IPS-18a (cell line): Measurements from ENCODE around the gene BLVRA.
"Not testable (repeated sequence)": the region's sequence is repeated elsewhere in the genome, so short reads cannot be mapped to it uniquely, and the experiment has no call there.

Source experiments
- H3K27ac ChIP-seq: one replicate; pipeline ENCODE4 v1.5.1; 2013; ENCODE audit warnings: low read length
- H3K27me3 ChIP-seq: one replicate; pipeline ENCODE4 v1.6.1; 2013; ENCODE audit warnings: mild to moderate bottlenecking, low read length; ENCODE audit not compliant: control insufficient read depth, insufficient read depth
- H3K36me3 ChIP-seq: one replicate; pipeline ENCODE4 v1.6.1; 2013; ENCODE audit warnings: low read depth, low read length; ENCODE audit not compliant: control insufficient read depth
- H3K4me1 ChIP-seq: one replicate; pipeline ENCODE4 v1.6.1; 2013; ENCODE audit warnings: low read depth, low read length; ENCODE audit not compliant: control insufficient read depth
- H3K4me3 ChIP-seq: one replicate; pipeline ENCODE4 v1.5.1; 2013; ENCODE audit warnings: low read length
- H3K9ac ChIP-seq: one replicate; pipeline ENCODE4 v1.6.1; 2013; ENCODE audit warnings: mild to moderate bottlenecking, low read length, moderate library complexity
- H3K9me3 ChIP-seq: one replicate; pipeline ENCODE4 v1.6.1; 2013; ENCODE audit warnings: low read depth, low read length; ENCODE audit not compliant: control insufficient read depth

The BLVRA gene

DNA sequence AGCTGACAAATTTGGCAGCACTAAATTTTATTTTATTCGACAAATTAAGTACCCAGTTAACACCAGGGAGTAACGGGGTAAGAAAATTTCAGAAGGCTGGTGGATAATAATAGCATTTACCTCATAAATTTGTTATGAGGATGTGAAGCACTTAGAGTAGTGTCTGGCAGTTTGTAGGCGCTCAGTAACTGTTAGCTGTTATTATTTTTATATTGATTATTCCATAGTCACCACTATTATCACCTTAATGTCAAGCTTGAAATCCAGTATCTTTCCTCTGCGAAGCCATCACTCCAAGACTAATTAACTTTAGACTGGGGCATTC, 28.6 kb upstream of the BLVRA start:
- Histone ChIP-seq H3K27me3 (no peaks in the 10 kb centered on the region), H3K9ac (peak overlapping the region; percentile 91), H3K9me3 (no peaks in the 10 kb centered on the region), H3K4me1 (no peaks in the 10 kb centered on the region), H3K27ac (peak overlapping the region; percentile 85), H3K4me3 (peak overlapping the region; percentile 100), H3K36me3 (no peaks in the 10 kb centered on the region)

- H3K9ac ChIP-seq, H3K4me3 ChIP-seq: not testable (repeated sequence)
These were observed 27.0 kb upstream of the BLVRA start for GRCh38 chr7:43731494-43731893.

DNA sequence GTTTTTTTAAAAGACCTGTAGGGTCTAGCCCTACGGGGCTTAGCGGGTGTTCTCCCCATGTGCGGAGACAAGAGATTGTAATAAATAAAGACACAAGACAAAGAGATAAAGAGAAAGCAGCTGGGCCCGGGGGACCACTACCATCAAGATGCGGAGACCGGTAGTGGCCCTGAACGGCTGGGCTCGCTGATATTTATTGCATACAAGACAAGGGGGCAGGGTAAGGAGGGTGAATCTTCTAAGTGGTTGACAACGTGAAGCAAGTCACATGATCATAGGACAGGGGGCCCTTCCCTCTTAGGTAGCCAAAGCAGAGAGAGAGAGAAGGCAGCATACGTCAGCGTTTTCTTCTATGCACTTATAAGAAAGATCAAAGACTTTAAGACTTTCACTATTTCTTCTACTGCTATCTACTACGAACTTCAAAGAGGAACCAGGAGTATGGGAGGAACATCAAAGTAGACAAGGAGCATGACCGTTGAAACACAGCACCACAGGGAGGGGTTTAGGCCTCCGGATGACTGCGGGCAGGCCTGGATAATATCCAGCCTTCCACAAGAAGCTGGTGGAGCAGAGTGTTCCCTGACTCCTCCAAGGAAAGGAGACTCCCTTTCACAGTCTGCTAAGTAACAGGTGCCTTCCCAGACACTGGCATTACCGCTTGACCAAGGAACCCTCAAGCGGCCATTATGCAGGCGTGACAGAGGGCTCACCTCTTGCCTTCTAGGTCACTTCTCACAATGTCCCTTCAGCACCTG, 23.7 kb upstream of the BLVRA start:
- H3K9ac ChIP-seq, H3K4me1 ChIP-seq, H3K36me3 ChIP-seq, H3K27me3 ChIP-seq, H3K4me3 ChIP-seq, H3K27ac ChIP-seq, H3K9me3 ChIP-seq: not testable (repeated sequence)

More at GRCh38 chr7:43731494-43731893, 27.0 kb upstream of the BLVRA start:
- H3K4me1 ChIP-seq, H3K27ac ChIP-seq, H3K36me3 ChIP-seq, H3K9me3 ChIP-seq, H3K27me3 ChIP-seq: not testable (repeated sequence)

- Histone ChIP-seq H3K36me3 (no peaks in the 10 kb centered on the region), H3K27me3 (no peaks in the 10 kb centered on the region), H3K9me3 (no peaks in the 10 kb centered on the region), H3K4me1 (no peaks in the 10 kb centered on the region), H3K4me3 (no peak overlapping the region), H3K27ac (no peak overlapping the region), H3K9ac (no peak overlapping the region)
These were observed 23.1 kb upstream of the BLVRA start for GRCh38 chr7:43735403-43735801.

- no peak overlapping the region for H3K27ac ChIP-seq
- H3K4me1 ChIP-seq: no peaks in the 10 kb centered on the region
- no peaks in the 10 kb centered on the region for H3K36me3 ChIP-seq
- no peaks in the 10 kb centered on the region for H3K9me3 ChIP-seq
- no peak overlapping the region for H3K4me3 ChIP-seq
- no peaks in the 10 kb centered on the region for H3K27me3 ChIP-seq
- no peak overlapping the region for H3K9ac ChIP-seq
These were observed 22.5 kb upstream of the BLVRA start for GRCh38 chr7:43735802-43736603.

DNA sequence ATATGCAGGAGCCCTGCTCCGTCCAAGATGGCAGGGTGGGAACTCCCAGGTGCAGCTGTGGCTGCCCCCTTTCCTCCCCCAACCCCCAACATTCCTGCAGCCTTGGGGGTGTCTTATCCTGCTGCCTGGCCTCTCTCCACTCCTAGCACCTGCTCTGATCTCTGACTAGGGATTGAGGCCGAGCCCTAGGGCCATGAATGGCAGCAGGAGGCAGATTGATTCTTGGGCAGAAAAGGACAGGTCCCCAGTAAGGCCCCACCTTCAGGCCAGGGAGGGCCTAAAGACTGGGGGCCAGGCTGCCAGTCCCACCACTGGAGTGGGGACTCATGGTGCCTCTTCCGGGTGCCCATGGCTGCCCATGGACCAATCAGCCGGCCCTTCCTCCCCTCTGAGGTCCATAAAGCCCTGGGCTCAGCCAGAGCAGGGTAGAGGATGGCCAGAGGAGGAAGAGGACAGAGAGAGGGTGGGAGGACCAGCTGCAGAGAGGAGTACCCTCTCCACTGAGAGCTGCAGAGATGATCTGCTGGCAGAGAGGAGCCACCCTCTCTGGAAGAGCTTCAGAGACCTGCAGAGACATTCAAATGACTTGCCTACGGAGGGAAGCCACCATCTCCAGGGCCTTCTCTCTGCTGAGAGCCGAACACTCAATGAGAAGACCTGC, 20.9 kb upstream of the BLVRA start:
- H3K36me3 ChIP-seq: no peaks in the 10 kb centered on the region
- no peak overlapping the region for H3K4me3 ChIP-seq
- no peaks in the 10 kb centered on the region for H3K27me3 ChIP-seq
- no peak overlapping the region for H3K9ac ChIP-seq
- H3K9me3 ChIP-seq: no peaks in the 10 kb centered on the region
- H3K27ac ChIP-seq: no peak overlapping the region
- no peaks in the 10 kb centered on the region for H3K4me1 ChIP-seq

DNA sequence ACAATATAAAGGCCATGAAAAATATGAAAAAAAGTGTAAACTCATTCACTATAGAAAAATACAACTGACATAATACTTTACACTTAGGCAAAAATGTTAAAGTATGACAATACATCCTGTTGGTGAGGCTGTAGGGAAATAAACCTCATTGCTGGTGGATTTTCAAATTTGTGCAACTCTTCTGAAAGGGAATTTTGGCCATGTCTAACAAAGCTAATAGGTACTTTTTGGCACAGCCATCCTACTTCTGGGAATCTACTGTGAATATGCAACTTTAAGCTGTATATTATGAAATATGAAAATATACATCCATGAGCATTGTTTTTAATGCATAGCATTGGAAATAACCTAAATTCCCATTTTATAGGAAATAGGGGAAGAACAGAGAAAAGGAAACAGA, 15.8 kb upstream of the BLVRA start:
- H3K9me3 ChIP-seq: no peaks in the 10 kb centered on the region
- H3K4me3 ChIP-seq: no peak overlapping the region
- H3K27me3 ChIP-seq: no peaks in the 10 kb centered on the region
- no peaks in the 10 kb centered on the region for H3K36me3 ChIP-seq
- no peaks in the 10 kb centered on the region for H3K4me1 ChIP-seq
- no peak overlapping the region for H3K9ac ChIP-seq
- H3K27ac ChIP-seq: no peak overlapping the region

DNA sequence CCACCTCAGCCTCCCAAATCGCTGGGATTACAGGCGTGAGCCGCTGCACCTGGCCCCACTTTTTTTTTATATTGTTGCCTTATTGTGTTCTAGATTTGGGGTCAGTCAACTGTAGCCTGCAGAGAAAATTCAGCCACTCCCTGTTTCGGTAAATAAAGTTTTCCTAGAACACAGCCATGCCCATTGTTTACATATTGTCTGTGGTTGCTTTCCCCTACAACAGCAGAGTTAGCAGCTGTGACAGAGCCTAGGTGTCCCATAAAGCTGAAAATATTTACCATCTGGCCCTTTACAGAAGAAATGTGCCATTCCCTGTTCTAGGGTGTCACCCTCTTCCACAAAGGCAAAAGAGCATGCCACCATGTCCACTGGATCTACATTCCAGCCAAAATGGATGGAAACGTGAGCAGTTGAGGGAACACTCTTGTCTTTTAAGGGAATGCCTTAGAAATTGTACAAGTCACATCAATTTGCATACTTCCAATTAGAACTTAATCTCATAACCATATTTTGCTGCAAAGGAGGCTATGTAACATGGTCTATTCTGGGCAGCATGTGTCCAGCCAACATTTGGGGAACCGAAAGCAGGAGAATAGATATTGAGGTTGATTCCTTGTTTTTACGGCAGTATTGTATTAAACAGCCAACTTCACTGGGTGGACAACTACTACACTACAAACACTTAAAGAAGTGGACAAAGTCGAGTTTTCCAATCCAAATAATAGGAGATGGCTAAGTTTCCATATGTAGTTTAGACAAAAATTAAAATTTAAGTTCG, 11.0 kb upstream of the BLVRA start:
- Histone ChIP-seq H3K27ac (no peak overlapping the region), H3K4me3 (no peak overlapping the region), H3K4me1 (no peaks in the 10 kb centered on the region), H3K9ac (no peak overlapping the region), H3K9me3 (no peaks in the 10 kb centered on the region), H3K27me3 (no peaks in the 10 kb centered on the region), H3K36me3 (no peaks in the 10 kb centered on the region)

- Histone ChIP-seq H3K27ac (no peak overlapping the region), H3K9ac (no peak overlapping the region), H3K36me3 (no peaks in the 10 kb centered on the region), H3K4me1 (no peaks in the 10 kb centered on the region), H3K4me3 (no peak overlapping the region), H3K9me3 (no peaks in the 10 kb centered on the region), H3K27me3 (no peaks in the 10 kb centered on the region)
These were observed 9.0 kb upstream of the BLVRA start for GRCh38 chr7:43749383-43749940.

- H3K36me3 ChIP-seq: no peaks in the 10 kb centered on the region
- no peak overlapping the region for H3K9ac ChIP-seq
- H3K27ac ChIP-seq: no peak overlapping the region
- no peaks in the 10 kb centered on the region for H3K4me1 ChIP-seq
- H3K27me3 ChIP-seq: no peaks in the 10 kb centered on the region
- H3K9me3 ChIP-seq: no peaks in the 10 kb centered on the region
- no peak overlapping the region for H3K4me3 ChIP-seq
These were observed 8.2 kb upstream of the BLVRA start for GRCh38 chr7:43750016-43750887.
